Tibial nerve (tissue), 3 donors: Measurements from ENCODE around the gene TMUB2.

Experiments
- POLR2A ChIP-seq, 2 donors: fragments of 450-650 bp; IDR thresholded peaks; one replicate each; pipeline ENCODE4 v1.6.1; 2017; ENCODE audit warnings: antibody characterized with exemption in 2 of 2, mild to moderate bottlenecking in 2 of 2, moderate library complexity in 2 of 2
- TF ChIP-seq, protein P1 (sequence below), 5 experiments: fragments of 200-600 bp in 3 of 5; fragments of 450-650 bp in 2 of 5; sonication (generic) in 3 of 5; IDR thresholded peaks; one replicate each; pipeline ENCODE4 v1.5.1; 2016 to 2019; ENCODE audit warnings: antibody characterized with exemption in 5 of 5, mild to moderate bottlenecking in 3 of 5, moderate library complexity in 2 of 5

DNA sequence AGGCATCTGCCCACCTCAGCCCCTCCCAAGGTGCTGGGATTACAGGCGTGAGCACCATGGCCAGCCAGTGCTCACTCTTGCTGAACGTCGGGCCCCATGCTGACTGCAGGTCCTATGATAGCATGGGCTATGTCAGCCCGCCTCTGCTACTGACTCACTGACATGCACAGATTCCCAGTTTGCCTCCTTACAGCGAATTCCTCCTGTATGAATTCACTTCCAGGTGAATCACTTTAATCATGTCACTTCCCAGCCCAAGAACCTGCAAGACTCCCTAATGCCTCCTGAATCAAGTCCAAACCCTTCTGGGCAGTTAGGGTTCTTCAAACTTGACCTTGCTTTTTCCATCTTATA is 48.8 kb downstream of the TMUB2 start:
- TF ChIP-seq, protein P1, sequence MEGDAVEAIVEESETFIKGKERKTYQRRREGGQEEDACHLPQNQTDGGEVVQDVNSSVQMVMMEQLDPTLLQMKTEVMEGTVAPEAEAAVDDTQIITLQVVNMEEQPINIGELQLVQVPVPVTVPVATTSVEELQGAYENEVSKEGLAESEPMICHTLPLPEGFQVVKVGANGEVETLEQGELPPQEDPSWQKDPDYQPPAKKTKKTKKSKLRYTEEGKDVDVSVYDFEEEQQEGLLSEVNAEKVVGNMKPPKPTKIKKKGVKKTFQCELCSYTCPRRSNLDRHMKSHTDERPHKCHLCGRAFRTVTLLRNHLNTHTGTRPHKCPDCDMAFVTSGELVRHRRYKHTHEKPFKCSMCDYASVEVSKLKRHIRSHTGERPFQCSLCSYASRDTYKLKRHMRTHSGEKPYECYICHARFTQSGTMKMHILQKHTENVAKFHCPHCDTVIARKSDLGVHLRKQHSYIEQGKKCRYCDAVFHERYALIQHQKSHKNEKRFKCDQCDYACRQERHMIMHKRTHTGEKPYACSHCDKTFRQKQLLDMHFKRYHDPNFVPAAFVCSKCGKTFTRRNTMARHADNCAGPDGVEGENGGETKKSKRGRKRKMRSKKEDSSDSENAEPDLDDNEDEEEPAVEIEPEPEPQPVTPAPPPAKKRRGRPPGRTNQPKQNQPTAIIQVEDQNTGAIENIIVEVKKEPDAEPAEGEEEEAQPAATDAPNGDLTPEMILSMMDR (IDR thresholded peaks at IDR 0.05) = no peak
- TF ChIP-seq POLR2A (IDR thresholded peaks at IDR 0.05) = no peak
